GM18505 (cell line): ENCODE data around the gene RBM10.
A peak's percentile ranks its signal among the peaks of the same experiment; 100 is the strongest.

ENCODE experiments used
- ATAC-seq: cut with Tn5 transposase; IDR thresholded peaks from one replicate; pipeline ENCODE4 v1.9.1; 2021; ENCODE audit not compliant: unreplicated experiment
- POLR2A ChIP-seq: IDR thresholded peaks from 4 replicates; pipeline ENCODE4 v1.6.1; 2011; ENCODE audit warnings: borderline replicate concordance; ENCODE audit not compliant: insufficient read depth, insufficient read length; ENCODE audit errors: extremely low read depth

The RBM10 gene

DNA sequence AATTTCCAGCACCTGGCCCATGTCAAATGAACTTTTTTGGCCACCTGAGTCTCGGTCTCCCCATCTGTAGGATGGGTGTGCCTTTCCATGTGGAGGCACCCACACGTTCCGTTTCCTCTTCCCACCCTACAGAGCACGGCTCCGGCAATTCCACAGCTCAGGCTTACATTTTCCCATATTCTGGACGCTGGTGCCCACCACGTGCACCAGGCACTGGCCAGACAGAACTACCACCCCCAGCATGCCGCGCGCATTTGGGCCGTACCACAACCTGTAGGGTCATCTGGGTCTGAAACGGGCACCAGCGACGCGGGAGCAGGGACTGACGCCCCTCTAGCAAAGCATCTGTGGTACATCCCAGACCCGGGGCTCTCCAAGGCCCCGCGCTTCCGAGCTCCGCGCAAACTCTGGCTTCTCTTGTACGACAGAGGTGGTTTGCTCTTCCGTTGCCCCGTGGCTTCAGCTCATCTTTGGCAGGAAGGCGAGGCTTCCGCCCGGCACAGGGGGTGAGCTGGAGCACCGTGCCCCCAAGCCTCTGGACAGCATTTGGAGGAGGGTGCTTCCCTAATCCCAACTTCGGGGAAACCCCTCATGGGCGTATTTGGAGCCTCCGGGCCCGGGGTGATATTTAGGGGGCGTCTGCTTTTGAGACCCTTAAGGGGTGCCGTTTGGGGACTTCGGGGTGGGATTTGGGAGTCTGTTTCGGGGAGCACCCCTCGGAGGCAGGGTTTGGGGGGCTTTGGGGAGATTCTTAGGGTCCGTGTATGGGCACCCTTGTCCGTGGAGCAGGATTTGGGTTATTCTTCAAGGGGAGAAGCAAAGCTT, 45.6 kb downstream of the RBM10 start:
- peak; percentile 84 for TF ChIP-seq POLR2A
- peak; percentile 49 for ATAC-seq

DNA sequence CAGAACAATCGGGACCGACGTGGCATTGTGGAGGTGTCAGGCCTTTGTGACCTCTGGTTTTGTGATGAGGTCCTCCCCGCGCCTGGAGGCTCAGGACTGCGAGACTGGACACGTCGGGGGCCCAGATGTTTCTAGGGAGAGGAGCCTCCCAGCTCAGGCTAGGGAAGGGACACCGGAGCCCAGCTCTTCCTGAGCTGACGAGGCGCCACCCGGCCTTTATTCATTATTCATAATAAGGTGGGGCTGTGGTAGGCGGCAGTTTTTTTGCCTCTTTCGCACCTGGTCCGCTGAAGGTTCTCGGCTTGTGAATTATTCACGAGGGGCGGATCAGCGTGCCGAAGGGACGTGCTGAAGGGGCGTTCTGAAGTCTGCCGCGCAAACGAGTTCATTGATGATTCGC, 46.3 kb downstream of the RBM10 start:
- no peak for TF ChIP-seq POLR2A
- ATAC-seq: no peak

DNA sequence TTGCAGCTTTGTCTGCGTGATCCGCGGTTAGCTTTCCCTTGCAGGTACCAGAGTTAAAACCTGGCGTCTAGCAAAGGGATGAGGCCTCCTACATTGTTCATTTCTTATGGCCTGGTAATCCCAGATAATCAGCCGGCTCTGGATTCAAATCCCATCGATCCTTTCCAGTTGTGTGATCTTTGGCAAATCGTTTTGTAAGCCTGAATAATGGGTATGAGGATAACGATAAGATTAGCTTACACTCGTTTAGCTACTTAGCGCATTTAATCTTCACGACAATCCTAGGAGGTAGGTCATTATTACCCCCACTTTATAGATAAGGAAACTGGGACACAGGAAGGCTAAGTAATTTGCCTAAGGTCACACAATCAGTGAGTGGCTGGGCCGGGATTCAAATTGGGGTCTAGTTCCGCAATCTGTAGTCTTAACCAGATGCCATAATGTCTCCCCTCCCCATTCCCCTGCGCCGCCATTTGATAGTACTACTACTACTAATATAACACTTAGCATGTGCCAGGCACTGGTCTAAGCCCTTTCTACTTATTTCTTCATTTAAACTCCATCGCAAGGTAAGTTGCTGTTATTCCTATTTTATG, 46.9 kb downstream of the RBM10 start:
- ATAC-seq: no peak
- no peak for TF ChIP-seq POLR2A

DNA sequence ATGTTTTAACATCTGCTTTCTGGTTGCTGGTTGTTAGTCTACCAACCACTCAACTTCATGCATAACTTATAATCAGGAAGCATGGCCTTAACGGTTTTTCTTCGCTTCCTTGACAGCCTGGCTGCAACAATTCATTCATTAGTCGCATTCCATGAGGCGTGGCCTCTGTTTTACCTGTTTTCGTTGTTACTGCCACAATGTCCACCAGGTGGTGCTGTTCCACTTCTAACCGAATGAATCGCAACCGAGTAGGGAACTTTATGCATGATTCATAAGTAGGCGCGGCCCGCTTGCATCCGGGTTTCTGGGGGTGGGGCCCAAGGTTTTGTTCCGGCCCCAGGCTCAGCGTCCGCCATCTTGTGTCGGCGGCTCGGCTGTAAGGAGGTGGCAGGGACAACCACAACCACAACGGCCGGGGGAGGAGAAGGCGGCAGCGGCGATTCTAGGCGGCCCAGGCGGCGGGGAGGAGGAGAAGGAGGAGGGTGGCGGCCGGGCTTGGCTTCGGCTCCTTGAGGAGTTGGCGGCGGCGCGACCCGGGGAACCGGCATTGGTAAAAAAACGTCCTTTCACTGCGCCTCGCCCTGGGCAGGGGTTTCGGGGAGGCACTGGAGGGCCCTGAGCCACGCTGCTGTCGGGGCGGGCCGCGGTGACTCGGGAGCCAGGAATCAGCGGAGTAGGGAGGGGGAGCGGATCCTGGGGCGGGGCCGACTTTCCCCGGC, 48.6 kb downstream of the RBM10 start, which contains the start of gene UBA1:
Gene UBA1, plus strand, starts transcription at position 355 of the 719 bp plus-strand sequence. CDS start 4,974 bp downstream, outside the sequence.
- ATAC-seq: peak; percentile 85
- TF ChIP-seq POLR2A: peak; percentile 89

DNA sequence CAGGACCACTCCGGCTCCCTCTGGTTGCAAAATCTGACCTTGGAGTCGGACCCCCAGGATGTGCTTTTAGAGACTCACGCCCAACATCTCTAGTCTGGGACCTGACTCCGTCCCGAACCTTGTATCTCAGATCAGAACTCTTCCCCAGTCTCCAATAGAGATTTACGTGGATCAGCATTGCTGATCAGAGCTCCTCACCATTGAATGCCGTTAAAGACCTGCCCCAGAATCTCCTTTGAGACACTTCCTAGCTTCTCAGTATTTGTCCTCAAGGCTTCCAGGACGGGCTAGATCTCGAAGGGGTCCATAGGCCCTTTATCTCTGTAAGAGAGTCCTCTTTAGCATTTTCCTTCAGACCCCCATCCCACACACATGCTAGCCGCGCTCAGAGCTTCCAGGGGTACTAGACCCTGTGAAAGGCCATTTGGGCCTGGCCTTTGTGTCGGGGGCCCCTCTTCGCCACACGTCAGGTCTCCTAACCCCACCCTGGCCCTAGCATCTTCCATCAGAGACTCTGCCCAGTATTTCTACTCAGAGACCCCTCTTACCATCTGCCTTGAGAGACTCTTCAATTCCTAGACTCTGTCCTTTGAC, 49.3 kb downstream of the RBM10 start:
- TF ChIP-seq POLR2A: no peak
- ATAC-seq: no peak

DNA sequence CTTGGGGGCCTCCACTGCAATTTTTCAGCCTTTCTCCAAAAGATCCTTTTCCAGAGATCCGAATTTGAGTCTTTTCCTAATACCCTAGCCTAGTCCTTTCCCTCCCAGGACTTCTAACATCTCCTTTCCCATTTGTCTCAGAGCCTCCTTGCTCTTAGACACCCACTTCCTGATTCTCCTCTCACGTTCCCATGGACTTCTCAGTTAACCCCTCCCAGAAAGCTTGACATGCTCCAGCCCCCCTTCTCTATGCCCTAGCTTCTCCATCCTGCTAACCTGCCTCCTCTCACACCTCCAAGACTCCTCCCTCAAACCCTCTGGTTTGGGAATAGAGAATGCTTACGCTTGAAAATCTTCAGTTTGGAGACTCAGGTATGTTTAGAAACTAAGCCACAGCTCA, 51.1 kb downstream of the RBM10 start:
- ATAC-seq: no peak
- no peak for TF ChIP-seq POLR2A

DNA sequence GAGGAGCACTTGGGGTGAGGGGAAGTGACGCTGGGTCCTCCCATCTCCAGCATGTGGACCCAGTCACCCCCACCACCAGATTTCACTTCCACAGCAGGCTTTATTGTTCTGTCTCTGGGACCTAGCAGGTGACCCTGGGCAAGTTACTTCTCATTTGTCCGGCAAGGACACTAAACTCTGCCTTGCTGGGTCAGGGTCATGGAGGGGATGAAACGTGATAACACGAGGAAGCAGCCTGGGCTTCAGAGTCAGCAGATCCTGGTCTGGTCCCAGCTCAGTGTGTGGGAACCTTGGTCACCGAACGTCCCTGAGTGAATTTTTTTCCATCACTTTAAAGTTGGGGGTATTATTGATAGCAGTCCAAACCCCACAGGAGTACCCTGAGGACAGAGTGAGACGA, 52.5 kb downstream of the RBM10 start:
- ATAC-seq: no peak
- no peak for TF ChIP-seq POLR2A

DNA sequence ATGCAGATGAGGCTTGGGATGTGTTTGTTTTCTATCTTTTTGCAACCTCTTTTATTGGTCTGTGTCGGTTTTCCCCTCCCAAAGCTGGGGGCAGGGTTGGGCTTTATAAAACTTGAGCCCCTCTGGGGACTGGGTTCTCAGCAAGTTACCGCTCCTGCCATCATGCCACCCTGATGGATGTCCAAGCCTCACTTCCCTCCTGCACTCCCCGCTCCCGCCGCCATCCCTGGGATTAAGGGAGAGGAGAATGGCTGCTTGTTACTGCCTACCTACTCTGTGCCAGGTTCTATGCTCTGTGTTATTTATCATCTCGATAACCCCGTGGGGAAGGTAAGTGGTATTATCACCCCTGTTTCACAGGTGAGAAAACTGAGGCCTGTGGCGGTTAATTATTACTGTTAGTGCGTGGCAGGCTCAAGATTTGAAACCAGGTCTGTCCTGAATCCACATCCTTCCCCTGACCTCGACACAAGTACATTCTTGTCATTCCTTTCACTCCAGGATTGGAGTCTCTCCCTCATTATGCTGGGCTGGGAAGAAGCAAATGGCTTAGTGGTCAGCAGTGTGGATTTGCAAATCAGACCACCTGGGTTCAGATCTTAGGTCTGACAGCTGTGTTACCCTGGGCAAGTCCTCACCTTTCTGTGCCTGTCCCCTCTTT, 53.1 kb downstream of the RBM10 start:
- TF ChIP-seq POLR2A: no peak
- no peak for ATAC-seq

DNA sequence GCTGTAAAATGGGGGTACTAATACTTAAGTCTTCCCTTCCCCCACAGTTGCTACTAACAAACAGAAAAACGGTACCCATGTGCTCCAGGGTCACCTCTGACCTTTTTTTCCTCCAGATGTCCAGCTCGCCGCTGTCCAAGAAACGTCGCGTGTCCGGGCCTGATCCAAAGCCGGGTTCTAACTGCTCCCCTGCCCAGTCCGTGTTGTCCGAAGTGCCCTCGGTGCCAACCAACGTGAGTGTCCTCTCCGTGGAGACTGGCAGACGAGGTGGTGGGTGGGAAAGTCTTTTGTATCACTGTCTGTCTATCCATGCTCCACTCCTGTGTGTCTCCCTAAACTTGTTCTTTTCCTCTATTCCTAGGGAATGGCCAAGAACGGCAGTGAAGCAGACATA, 53.7 kb downstream of the RBM10 start:
- no peak for TF ChIP-seq POLR2A
- ATAC-seq: no peak

DNA sequence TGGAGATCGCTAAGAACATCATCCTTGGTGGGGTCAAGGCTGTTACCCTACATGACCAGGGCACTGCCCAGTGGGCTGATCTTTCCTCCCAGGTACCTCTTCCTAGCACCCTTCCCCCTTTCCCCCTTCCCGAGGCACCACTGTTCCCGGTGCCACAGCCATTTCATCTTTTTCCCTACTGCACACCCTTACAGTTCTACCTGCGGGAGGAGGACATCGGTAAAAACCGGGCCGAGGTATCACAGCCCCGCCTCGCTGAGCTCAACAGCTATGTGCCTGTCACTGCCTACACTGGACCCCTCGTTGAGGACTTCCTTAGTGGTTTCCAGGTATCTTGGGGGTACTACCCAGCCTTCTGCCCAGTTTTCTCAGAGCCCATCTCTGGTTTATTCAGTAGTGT, 54.3 kb downstream of the RBM10 start:
- no peak for TF ChIP-seq POLR2A
- no peak for ATAC-seq

DNA sequence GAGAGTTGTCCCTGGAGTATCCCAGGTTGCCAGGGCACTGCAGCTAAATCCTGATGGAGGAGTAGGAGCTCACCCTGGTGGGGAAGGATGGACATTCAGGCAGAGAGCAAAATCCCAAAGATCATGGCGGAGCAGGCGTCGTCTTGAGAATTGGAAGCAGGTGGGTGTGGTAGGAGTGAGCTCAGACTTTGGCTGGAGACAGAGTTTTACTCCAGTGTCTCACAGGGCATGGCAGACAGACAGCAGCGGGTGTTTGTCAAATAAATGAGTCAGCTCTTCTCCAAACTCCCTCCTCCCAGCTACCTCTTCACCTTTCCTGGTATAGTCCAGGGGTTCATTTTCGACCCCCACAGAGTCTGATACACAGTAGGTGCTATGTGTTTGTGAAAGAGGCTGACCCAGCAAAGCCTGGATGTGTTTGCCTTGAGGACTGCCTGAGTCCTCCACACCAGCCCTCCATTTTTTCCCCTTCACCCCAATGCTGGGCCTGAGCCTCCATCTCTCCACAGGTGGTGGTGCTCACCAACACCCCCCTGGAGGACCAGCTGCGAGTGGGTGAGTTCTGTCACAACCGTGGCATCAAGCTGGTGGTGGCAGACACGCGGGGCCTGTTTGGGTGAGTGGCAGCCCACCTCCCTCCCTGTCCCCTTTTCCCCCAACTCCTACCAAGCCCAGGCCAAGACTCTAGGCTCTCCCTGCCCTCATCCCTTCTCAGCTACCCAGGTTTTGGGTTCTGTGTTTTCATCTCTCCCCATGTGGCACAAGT, 55.5 kb downstream of the RBM10 start:
- ATAC-seq: no peak
- no peak for TF ChIP-seq POLR2A

DNA sequence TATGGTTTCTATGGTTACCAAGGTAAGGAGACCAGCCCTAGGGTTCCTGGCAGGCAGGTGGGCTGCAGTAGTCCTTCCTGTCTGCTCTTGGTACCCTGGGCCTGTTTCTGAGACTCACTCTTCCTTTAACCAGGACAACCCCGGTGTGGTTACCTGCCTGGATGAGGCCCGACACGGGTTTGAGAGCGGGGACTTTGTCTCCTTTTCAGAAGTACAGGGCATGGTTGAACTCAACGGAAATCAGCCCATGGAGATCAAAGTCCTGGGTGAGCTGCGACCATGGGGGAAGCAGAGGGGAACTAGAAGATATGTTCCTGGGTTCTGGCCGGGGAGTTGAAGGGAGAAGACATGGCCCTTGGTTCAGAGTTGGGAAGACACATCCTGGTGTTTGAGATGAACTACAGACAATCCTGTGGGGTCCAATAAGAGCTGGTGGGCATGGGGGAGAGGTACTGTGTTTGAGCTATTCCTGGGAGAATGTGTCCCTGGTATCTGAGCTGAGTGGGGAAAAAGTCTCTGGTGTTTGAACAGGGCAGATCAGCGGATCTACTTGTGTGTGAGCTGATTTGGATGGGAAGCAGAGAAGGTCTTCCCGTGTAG, 56.4 kb downstream of the RBM10 start:
- no peak for TF ChIP-seq POLR2A
- ATAC-seq: no peak

DNA sequence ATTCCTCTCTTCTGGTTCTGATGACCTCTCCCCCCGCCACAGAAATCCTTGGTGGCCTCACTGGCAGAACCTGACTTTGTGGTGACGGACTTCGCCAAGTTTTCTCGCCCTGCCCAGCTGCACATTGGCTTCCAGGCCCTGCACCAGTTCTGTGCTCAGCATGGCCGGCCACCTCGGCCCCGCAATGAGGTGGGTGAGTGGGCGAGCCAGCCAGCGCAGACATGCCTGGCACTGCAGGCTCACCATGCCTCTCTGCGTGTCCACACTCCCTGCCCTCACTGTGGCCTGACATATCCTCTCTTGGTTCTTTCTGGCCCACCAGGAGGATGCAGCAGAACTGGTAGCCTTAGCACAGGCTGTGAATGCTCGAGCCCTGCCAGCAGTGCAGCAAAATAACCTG, 57.3 kb downstream of the RBM10 start:
- TF ChIP-seq POLR2A: no peak
- ATAC-seq: no peak

DNA sequence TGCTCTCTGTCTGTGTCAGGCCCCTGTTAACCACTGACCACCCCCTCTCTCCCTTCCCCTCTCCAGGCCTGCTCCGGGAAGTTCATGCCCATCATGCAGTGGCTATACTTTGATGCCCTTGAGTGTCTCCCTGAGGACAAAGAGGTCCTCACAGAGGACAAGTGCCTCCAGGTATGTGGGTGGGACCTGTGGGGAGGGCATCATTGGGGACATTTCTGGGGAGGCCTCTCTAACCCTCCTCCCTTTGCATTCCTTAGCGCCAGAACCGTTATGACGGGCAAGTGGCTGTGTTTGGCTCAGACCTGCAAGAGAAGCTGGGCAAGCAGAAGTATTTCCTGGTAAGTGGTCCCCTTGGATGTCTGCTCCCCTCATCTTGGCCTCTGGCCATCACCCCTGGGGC, 57.9 kb downstream of the RBM10 start:
- TF ChIP-seq POLR2A: no peak
- no peak for ATAC-seq
